ENCODE results near the gene KRTAP10-5. TPM values are rescaled to one million over a fixed set of nuclear protein-coding genes. Genes with fewer than 3 reads are reported as not detected.

KRTAP10-5 gene
- total and polyA plus RNA-seq, 9 of the 15 experiments (the other 6 are each of a cell fraction or from before 2014, with no cell fraction given), result not detected

DNA sequence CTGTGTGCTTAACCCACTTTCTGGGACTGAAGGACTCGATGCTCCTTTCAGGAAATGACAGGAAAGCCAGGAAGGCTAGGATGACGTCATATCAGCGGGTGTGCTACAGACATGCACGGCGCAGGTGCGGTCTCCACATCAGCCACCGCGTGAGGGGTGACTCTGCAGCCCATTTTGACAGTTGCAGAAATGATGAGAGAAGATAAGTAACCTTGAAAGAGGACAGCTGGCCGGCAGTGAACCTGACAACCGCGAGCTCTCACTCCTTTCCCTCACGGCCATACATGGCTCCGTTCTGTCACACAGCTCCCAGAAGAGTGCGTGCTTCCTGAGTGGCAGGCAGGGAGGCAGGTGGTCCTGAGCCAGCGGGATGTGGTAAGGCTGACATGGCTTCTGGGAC, 1.7 kb upstream of the KRTAP10-5 start:
- Histone ChIP-seq H3K79me2 (ENCODE audit: control insufficient read depth, insufficient read depth, low read length) (no peaks in the 10 kb centered on the region), H3K9me3 (replicated peaks; ENCODE audit: control insufficient read depth, insufficient read depth, low read depth, low read length) (peaks cover 3% of the 10 kb centered on the region), H4K20me1 (replicated peaks; ENCODE audit: control insufficient read depth, insufficient read depth, low read length) (no peaks in the 10 kb centered on the region), H3K27ac (ENCODE audit: extremely low read depth, low read depth, low read length) (no peak overlapping the region), H3K4me2 (ENCODE audit: insufficient read depth, low read length) (peak overlapping the region; percentile 51), H3K27me3 (ENCODE audit: control insufficient read depth in 2 of 2, insufficient read depth in 2 of 2, low read length in 2 of 2) (peaks cover 0 to 6% of the 10 kb centered on the region in 2 experiments; a peak in 1 of 5 replicates), H3K36me3 (ENCODE audit: control insufficient read depth, insufficient read depth, low read length) (no peaks in the 10 kb centered on the region), H2AFZ (ENCODE audit: low read depth, low read length) (no peak overlapping the region), H3K9ac (ENCODE audit: insufficient read depth in 1 of 2, low read depth in 2 of 2, low read length in 2 of 2) (no peak overlapping the region), H3K4me3 (no peak overlapping the region), H3K4me1 (replicated peaks in 1 of 2; ENCODE audit: control insufficient read depth in 2 of 2, insufficient read depth in 2 of 2, low read length in 2 of 2) (no peaks in the 10 kb centered on the region; a peak in 2 of 5 replicates), H3K9me1 (ENCODE audit: control insufficient read depth, insufficient read depth, low read length) (no peaks in the 10 kb centered on the region)
- intact Hi-C loops (cut with micrococcal nuclease) (no loop called here), in situ Hi-C loops (cut with MboI) (no loop called here)
- no TSS peak for BruUV-seq (replicated peaks)
- DNase-seq (ENCODE audit: extremely low read depth in 1 of 4, low spot score in 3 of 4) (peak in 2 of 4 experiments; percentile 26 to 28), FAIRE-seq (peak; percentile 26), ATAC-seq (no peak)
- ChIA-PET CTCF (ENCODE audit: low intra/inter-chr PET ratio) (no interaction called here), POLR2A (interaction anchor here (1.0 to 1.6 kb wide), 2 partner anchors 12 to 15 kb away, joined by 3 to 5 read pairs; no protein-coding TSS in a partner anchor)
- WGBS (ENCODE audit: insufficient coverage, low coverage, missing lambda C conversion rate), result under 1% methylated on average over 15 of the region's 15 CpGs
- TF ChIP-seq, protein P1, sequence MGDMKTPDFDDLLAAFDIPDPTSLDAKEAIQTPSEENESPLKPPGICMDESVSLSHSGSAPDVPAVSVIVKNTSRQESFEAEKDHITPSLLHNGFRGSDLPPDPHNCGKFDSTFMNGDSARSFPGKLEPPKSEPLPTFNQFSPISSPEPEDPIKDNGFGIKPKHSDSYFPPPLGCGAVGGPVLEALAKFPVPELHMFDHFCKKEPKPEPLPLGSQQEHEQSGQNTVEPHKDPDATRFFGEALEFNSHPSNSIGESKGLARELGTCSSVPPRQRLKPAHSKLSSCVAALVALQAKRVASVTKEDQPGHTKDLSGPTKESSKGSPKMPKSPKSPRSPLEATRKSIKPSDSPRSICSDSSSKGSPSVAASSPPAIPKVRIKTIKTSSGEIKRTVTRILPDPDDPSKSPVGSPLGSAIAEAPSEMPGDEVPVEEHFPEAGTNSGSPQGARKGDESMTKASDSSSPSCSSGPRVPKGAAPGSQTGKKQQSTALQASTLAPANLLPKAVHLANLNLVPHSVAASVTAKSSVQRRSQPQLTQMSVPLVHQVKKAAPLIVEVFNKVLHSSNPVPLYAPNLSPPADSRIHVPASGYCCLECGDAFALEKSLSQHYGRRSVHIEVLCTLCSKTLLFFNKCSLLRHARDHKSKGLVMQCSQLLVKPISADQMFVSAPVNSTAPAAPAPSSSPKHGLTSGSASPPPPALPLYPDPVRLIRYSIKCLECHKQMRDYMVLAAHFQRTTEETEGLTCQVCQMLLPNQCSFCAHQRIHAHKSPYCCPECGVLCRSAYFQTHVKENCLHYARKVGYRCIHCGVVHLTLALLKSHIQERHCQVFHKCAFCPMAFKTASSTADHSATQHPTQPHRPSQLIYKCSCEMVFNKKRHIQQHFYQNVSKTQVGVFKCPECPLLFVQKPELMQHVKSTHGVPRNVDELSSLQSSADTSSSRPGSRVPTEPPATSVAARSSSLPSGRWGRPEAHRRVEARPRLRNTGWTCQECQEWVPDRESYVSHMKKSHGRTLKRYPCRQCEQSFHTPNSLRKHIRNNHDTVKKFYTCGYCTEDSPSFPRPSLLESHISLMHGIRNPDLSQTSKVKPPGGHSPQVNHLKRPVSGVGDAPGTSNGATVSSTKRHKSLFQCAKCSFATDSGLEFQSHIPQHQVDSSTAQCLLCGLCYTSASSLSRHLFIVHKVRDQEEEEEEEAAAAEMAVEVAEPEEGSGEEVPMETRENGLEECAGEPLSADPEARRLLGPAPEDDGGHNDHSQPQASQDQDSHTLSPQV (IDR thresholded peaks at IDR 0.05), result no peak
- TF ChIP-seq SFPQ (IDR thresholded peaks at IDR 0.05; ENCODE audit: low read depth, low read length) (no peak), UBTF (IDR thresholded peaks at IDR 0.05; ENCODE audit: borderline replicate concordance in 1 of 2, low read depth in 2 of 2, low read length in 2 of 2) (no peak), ZFP1 (CRISPR knock-in tag; IDR thresholded peaks at IDR 0.05) (no peak), GTF2A2 (tag; IDR thresholded peaks at IDR 0.05) (no peak), ELF2 (CRISPR knock-in tag; IDR thresholded peaks at IDR 0.05) (no peak), COPS2 (conservative IDR thresholded peaks at IDR 0.05) (no peak), TAF1 (IDR thresholded peaks at IDR 0.05; ENCODE audit: control insufficient read depth, extremely low read depth, insufficient read depth, low read length, severe bottlenecking) (no peak), U2AF2 (optimal IDR thresholded peaks at IDR 0.05; ENCODE audit: low read depth, low read length) (no peak), CHD4 (IDR thresholded peaks at IDR 0.05; ENCODE audit: insufficient read depth, insufficient replicate concordance, low read depth, low read length, poor library complexity, severe bottlenecking) (no peak), HOXB6 (CRISPR knock-in tag; IDR thresholded peaks at IDR 0.05; ENCODE audit: borderline replicate concordance) (peak; percentile 78; the same call in 1 of the 2 replicates)
- TF ChIP-seq, protein P2, sequence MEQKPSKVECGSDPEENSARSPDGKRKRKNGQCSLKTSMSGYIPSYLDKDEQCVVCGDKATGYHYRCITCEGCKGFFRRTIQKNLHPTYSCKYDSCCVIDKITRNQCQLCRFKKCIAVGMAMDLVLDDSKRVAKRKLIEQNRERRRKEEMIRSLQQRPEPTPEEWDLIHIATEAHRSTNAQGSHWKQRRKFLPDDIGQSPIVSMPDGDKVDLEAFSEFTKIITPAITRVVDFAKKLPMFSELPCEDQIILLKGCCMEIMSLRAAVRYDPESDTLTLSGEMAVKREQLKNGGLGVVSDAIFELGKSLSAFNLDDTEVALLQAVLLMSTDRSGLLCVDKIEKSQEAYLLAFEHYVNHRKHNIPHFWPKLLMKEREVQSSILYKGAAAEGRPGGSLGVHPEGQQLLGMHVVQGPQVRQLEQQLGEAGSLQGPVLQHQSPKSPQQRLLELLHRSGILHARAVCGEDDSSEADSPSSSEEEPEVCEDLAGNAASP (IDR thresholded peaks at IDR 0.05), result no peak
